AG09319 (cell line): Measurements from ENCODE around the gene NBPF11.
A peak's percentile ranks its signal among the peaks of the same experiment; 100 is the strongest.
"Not testable (repeated sequence)": the region's sequence is repeated elsewhere in the genome, so short reads cannot be mapped to it uniquely, and the experiment has no call there.

ENCODE experiments used
- DNase-seq: peaks from one replicate; pipeline ENCODE4 v3.0.0-alpha.2; 2010; ENCODE audit warnings: low read depth; ENCODE audit errors: extremely low read depth
- TF ChIP-seq, protein P1 (sequence below): IDR thresholded peaks from 2 replicates; pipeline ENCODE4 v1.5.1; 2011; ENCODE audit warnings: low read depth, mild to moderate bottlenecking, inconsistent platforms, low read length, moderate library complexity

NBPF11 gene

DNA sequence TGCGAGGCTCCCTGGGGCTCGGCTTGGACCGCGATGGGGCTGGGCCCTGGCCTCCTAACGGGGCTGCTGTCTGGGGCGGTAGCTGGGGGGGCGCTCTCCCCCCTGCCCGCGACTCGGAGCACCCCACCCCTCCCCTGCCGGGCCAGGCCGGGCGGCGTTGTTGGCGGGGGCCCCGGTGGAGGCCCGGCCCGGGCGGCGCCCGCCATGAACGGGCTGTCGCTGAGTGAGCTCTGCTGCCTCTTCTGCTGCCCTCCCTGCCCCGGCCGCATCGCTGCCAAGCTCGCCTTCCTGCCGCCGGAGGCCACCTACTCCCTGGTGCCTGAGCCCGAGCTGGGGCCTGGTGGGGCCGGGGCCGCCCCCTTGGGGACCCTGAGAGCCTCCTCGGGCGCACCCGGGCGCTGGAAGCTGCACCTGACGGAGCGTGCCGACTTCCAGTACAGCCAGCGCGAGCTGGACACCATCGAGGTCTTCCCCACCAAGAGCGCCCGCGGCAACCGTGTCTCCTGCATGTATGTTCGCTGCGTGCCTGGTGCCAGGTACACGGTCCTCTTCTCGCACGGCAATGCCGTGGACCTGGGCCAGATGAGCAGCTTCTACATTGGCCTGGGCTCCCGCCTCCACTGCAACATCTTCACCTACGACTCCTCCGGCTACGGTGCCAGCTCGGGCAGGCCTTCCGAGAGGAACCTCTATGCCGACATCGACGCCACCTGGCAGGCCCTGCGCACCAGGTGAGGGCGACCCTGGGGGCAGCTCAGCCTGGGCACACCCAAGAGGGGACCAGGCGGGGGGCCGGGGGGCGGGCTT, 5.7 kb downstream of the NBPF11 start:
- DNase-seq: not testable (repeated sequence)

DNA sequence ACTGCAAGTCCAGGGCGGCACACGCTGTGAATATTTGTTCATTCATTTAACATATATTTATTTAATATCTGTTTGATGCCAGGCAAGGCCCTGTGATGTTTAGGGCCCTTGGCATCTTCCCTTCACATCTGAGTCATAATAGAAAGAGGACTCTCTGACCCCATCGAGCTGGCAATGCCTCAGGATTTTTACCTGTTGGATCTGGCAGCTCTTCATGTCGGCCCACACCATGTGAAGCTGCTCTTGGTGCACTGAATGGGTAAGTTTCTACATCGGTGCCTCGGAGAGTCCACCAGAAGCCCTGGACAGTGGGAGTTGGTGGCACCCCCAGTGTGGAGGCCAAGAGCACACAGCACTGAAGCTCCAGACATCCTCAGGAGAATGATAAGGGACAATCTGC, 8.9 kb downstream of the NBPF11 start:
- not testable (repeated sequence) for DNase-seq

DNA sequence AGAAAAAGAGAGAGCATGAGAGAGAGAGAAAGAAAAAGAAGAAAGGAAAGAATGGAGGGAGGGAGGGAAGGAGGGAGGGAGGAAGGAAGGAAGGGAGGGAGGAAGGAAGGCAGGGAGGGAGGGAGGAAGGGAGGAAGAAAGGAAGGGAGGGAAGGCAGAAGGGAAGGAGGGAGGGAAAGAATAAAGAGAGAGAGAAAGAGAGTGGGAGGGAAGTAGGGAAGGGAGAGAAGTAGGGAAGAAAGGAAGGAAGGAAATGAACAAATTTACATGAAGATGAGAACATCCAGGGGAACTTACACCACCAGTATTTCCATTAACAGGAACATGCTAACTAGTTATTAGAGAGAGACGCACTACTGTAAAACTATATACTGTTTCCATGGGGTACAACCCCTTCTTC, 10.1 kb downstream of the NBPF11 start:
- not testable (repeated sequence) for DNase-seq

DNA sequence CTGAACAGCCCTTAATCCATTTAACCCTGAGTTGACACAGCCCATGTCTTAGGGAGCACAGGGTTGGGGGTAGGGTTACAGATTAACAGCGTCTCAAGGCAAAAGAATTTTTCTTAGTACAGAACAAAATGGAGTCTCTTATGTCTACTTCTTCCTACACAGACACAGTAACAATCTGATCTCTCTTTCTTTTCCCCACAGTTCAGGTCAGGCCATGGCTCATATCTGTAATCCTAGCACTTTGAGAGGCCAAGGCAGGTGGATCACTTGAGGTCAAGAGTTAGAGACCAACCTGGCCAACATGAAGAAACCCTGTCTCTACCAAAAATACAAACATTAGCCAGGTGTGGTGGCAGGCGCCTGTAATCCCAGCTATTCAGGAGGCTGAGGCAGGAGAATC, 13.5 kb downstream of the NBPF11 start:
- not testable (repeated sequence) for DNase-seq

DNA sequence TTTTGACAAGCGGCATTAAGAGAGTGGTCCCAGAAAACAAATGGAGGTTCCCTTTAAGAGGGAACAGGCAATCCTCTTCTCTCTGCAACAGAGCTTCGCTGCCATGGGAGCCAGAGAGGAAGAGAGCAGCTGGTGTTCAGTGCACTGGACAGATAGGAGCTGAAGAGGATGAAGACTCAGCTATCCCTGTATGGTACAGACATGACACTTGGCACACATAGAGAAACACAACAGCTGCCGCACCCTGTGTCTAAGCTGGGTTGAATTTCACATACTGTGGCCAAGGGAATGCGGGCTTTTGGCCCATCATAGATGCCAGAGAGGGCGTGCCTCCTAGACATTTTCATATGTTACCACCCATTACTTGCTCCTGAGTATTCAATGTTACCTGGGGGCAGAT, 29.7 kb downstream of the NBPF11 start:
- DNase-seq: not testable (repeated sequence)

DNA sequence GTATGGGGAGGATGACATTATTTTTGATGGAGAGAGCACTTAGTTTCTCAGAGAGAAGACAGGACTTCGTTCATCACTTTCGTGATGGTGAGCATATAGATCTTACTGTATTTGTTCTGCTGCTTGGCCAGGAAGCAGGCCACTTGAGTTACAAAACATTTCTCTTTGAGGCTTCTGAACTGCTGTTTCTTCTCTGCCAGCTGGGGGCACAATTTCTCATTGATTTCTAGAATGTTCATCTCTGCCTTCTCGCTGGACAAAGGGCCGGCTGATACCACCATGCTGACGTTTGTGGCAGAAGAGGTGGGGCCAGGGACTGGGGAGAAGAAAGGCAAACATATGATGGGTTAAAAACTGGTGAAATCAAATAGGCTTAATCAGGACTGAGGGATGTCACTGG, 31.7 kb downstream of the NBPF11 start:
- TF ChIP-seq, protein P1, sequence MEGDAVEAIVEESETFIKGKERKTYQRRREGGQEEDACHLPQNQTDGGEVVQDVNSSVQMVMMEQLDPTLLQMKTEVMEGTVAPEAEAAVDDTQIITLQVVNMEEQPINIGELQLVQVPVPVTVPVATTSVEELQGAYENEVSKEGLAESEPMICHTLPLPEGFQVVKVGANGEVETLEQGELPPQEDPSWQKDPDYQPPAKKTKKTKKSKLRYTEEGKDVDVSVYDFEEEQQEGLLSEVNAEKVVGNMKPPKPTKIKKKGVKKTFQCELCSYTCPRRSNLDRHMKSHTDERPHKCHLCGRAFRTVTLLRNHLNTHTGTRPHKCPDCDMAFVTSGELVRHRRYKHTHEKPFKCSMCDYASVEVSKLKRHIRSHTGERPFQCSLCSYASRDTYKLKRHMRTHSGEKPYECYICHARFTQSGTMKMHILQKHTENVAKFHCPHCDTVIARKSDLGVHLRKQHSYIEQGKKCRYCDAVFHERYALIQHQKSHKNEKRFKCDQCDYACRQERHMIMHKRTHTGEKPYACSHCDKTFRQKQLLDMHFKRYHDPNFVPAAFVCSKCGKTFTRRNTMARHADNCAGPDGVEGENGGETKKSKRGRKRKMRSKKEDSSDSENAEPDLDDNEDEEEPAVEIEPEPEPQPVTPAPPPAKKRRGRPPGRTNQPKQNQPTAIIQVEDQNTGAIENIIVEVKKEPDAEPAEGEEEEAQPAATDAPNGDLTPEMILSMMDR: peak; percentile 1
- not testable (repeated sequence) for DNase-seq

DNA sequence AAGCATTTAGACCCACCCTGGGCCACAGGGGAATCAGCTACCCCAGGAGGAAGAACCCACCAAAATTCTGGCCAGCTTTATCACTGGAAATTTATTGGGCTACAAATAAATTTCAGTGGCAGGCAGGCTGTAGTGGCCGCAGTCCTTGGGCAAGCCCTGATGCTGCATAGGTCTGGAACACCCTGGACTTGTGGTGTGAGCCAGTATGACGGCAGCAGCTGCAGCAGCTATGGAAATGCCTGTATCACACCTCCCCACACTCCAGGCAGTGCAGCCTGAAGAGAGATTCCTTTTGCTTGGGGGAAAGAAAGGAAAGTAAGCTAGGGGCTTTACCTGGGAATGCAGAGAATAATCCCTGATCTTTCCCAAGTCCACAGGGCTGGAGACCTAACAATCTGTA, 56.3 kb downstream of the NBPF11 start:
- not testable (repeated sequence) for DNase-seq

DNA sequence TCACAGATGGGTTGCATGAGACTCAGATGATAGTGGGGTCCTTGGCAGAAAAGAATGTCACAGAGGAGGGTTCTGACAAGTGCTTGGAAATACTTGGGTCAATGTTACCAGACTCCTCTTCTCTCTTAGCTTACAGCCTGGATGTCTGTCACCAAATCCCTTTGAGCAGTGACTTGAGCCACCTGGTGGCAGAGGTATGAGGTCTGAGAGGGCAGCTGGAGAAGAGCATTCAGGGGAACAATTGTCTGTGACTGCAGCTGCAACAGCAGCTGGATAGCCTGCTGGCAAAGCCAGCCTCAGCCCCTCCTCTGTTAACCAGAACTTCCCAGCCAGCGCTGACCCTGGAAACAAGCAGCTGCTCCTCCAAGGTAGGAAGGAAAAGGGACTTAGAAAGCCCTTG, 65.9 kb downstream of the NBPF11 start:
- not testable (repeated sequence) for DNase-seq

DNA sequence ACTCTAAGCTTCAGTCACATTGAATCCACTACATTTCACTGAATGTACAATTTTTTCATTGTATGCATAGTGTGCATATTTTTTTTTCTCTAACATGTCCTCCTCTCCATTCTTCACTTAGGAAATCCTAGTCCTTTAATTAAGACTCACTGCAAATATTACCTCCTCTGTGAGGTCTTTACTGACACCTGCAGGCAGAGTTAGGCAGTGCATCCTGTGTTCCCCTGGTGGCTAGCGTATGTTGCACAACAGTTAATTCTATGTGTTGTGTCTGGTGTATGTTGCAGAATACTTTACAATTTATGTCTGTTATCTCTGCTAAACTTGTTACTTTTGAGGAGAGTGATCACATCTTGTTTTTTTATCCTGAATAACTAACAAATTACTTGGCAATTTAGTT, 70.9 kb downstream of the NBPF11 start:
- DNase-seq: not testable (repeated sequence)

DNA sequence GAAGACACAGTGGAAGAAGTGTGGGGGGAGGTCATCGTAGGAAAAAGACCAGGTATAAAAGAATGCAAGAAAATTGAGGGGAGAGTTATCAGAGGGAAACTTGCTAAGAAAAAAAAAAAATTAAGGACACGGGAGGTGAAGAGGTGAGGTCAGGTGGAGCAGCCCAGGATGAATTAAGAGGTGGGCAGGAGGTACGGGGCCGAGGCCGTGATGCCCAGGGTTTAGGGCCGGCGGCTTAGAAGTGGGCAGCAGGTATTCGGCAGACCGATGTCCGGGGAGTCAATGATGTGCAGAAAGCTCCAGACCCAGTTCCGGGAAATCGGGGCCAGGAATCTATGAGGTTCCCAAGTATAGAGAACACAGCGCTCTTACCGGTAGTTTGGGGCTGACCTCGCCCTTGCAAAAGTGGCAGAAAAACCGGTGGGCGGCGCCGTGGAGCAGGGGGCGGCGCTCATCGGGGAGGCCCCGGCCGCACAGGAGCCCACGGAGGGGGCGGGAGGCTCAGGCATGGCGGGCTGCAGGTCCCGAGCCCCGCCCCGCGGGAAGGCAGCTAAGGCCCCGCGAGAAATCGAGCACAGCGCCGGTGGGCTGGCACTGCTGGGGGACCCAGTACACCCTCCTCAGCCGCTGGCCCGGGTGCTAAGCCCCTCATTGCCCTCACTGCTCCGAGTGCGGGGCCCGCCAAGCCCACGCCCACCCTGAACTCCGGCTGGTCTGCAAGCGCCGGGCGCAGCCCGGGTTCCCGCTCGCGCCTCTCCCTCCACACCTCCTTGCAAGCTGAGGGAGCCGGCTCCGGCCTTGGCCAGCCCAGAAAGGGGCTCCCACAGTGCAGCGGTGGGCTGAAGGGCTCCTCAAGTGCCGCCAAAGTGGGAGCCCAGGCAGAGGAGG, 73.2 kb downstream of the NBPF11 start:
- DNase-seq: not testable (repeated sequence)

DNA sequence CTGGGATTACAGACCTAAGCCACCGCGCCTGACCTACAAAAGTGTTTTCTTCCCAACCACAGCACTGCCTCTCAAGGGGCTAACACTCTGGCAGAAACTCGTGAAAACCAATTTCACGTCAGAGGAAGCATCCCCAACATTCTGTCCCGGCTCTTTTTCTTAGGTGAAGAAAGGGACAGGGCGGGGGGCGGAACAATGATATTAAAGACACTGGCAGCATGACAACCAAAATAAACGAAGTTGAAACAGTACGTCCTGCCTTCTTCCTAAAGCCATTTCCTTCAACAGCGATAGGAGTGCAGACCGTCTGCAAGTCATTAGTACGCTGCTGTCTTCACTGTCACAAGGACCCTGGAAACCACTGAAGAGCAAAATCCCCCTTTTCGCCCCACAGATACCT, 74.0 kb downstream of the NBPF11 start:
- not testable (repeated sequence) for DNase-seq

DNA sequence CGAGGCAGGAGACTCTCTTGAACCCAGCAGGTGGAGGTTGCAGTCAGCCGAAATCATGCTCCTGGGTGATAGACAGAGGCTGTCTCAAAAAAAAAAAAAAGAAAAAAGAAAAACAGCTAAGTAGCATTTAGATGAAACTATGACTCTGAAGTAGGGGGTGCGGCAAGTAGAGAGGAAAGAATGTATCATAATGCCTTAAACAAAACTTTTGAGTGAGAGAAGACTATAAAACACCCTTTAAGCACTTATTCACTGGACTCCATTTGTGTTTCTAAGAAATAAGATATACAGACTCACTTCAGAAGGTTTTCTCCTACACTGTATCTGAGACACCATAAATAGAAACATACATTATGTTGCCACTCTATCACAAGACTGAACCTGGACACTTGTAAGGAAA, 74.6 kb downstream of the NBPF11 start:
- DNase-seq: not testable (repeated sequence)

DNA sequence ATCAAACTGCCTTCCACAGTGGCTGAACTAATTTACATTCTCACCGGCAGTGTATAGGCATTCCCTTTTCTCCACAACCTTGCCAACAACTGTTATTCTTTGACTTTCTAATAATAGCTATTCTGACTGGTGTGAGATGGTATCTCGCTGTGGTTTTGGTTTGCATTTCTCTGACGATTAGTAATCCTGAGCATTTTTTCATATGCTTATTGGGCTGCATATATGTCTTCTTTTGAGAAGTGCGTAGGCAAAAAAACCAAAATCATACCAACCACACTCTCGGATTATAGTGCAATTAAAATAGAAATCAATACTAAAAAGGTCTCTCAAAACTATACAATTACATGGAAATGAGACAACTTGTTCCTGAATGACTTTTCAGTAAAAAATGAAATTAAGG, 78.7 kb downstream of the NBPF11 start:
- DNase-seq: not testable (repeated sequence)

DNA sequence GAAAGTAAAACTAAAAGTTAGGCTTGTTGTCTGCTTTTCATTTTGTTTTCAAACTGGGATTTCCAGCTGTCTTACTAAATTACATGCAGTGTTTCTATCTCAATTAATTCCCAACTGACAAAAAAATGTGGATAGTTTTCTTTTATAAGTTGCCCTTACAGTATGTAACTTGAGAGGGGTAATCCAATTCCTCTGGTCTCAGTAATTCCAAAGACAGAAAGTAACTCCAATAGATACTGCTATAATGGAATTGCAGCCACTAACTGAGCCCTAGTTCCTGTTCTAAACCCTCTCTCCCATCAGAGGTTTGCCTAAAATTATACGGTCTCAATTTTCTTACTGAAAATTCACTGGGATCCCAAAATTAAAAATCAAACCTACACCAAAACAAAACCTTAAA, 83.5 kb downstream of the NBPF11 start:
- DNase-seq: not testable (repeated sequence)

DNA sequence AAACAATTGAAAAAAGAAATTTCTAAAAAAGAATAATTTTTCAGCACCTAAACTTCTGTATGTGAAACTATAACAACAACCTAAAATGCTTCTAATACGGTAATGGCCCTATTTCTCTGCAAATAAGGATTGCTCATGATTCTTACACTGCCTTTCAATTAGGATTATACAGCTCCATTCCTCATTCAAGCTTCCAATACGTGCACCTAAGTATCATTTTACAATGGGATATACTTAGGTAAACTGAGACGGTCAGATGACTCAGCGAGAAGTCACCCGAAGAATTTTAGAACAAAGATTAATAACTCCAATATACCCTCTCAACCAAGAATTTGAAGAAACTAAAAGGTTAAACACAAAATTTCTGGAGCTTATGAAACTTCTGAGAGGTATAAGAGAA, 83.9 kb downstream of the NBPF11 start:
- not testable (repeated sequence) for DNase-seq

DNA sequence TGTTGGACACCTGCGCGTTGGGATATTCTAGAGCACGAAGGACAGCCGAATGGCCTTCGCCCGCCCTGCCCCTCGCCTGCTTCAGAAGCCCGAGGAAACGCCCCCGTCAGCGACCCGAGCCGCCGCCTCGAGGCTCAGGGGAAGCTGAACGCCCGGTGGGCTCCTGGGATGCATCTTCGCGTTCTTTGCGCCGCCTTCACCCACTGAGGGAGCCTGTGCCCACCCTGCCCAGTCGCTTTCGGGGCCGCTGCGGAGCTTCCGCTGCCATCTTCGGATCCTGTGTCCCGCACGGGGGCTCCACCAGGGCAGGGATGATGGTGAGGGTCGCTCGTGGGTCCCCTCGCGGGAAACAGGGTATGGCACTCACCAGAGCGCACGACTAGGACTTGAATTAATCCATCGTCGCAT, 91.8 kb downstream of the NBPF11 start:
- DNase-seq: not testable (repeated sequence)

DNA sequence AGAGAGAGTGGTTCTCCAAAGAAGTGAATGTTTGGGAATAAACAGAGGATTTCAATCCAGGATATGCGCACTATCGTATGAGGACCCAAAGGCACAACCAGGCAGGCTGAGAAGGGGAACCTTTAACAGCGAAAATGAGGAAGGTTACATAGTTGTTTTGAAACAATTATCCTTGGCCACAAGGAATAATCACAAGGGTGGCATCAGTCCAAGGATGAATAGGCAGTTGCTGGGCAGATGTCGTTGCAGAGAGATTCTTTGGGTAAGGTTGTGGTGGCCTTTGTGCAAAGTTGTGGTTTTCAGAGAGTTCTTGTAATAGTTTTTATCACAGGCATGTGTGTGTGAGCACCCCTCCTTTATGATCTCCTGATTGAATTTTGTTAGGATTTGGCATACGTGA, 94.7 kb downstream of the NBPF11 start:
- not testable (repeated sequence) for DNase-seq
